Measurements from ENCODE around the gene UACA.

- TF ChIP-seq EZH2 (IDR thresholded peaks at IDR 0.05; ENCODE audit: insufficient read depth, poor library complexity, severe bottlenecking), result no peak
- TF ChIP-seq EZH2phosphoT487 (IDR thresholded peaks at IDR 0.05; ENCODE audit: insufficient read depth, low read depth), result no peak
These were observed 51.1 kb downstream of the UACA start for GRCh38 chr15:70712271-70712670.

Data from GM23248 (cell line).